ENCODE measurements around the gene IGF2. TPM values are rescaled to one million over a fixed set of nuclear protein-coding genes. Genes with fewer than 3 reads are reported as not detected.

Gene IGF2
- total and polyA plus RNA-seq, 2 of the 8 experiments (the other 6 are each of a cell fraction or from before 2014, with no cell fraction given) = 0.74 to 1.5 TPM

DNA sequence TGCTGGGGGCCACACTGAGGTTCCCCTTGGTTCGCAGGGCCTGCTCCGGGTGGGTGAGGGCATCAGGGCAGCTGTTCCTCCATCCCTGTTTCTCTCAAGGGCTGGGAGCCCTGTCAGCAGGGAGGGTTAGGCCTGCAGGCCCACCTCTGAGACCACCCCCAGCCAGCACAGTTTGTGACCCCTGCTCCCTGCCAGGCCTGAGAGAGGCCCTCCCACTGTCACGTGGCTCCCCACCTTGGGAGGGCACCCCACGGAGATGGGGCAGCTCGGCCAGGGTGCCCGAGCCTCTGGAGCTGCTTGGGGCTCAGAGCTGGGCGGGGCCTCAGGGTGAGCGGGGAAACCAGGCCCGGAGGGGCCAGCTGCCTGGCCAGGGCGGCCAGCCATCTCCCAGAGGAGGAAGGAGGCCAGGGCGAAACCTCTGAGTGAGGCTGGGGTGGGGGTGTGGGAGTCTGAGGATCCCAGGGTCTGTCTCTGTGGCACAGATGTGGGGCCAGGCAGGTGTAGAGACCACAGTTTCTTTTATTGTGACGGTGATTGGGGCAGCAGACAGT, 24.3 kb upstream of the IGF2 start (continued):
- TF ChIP-seq, protein P1, sequence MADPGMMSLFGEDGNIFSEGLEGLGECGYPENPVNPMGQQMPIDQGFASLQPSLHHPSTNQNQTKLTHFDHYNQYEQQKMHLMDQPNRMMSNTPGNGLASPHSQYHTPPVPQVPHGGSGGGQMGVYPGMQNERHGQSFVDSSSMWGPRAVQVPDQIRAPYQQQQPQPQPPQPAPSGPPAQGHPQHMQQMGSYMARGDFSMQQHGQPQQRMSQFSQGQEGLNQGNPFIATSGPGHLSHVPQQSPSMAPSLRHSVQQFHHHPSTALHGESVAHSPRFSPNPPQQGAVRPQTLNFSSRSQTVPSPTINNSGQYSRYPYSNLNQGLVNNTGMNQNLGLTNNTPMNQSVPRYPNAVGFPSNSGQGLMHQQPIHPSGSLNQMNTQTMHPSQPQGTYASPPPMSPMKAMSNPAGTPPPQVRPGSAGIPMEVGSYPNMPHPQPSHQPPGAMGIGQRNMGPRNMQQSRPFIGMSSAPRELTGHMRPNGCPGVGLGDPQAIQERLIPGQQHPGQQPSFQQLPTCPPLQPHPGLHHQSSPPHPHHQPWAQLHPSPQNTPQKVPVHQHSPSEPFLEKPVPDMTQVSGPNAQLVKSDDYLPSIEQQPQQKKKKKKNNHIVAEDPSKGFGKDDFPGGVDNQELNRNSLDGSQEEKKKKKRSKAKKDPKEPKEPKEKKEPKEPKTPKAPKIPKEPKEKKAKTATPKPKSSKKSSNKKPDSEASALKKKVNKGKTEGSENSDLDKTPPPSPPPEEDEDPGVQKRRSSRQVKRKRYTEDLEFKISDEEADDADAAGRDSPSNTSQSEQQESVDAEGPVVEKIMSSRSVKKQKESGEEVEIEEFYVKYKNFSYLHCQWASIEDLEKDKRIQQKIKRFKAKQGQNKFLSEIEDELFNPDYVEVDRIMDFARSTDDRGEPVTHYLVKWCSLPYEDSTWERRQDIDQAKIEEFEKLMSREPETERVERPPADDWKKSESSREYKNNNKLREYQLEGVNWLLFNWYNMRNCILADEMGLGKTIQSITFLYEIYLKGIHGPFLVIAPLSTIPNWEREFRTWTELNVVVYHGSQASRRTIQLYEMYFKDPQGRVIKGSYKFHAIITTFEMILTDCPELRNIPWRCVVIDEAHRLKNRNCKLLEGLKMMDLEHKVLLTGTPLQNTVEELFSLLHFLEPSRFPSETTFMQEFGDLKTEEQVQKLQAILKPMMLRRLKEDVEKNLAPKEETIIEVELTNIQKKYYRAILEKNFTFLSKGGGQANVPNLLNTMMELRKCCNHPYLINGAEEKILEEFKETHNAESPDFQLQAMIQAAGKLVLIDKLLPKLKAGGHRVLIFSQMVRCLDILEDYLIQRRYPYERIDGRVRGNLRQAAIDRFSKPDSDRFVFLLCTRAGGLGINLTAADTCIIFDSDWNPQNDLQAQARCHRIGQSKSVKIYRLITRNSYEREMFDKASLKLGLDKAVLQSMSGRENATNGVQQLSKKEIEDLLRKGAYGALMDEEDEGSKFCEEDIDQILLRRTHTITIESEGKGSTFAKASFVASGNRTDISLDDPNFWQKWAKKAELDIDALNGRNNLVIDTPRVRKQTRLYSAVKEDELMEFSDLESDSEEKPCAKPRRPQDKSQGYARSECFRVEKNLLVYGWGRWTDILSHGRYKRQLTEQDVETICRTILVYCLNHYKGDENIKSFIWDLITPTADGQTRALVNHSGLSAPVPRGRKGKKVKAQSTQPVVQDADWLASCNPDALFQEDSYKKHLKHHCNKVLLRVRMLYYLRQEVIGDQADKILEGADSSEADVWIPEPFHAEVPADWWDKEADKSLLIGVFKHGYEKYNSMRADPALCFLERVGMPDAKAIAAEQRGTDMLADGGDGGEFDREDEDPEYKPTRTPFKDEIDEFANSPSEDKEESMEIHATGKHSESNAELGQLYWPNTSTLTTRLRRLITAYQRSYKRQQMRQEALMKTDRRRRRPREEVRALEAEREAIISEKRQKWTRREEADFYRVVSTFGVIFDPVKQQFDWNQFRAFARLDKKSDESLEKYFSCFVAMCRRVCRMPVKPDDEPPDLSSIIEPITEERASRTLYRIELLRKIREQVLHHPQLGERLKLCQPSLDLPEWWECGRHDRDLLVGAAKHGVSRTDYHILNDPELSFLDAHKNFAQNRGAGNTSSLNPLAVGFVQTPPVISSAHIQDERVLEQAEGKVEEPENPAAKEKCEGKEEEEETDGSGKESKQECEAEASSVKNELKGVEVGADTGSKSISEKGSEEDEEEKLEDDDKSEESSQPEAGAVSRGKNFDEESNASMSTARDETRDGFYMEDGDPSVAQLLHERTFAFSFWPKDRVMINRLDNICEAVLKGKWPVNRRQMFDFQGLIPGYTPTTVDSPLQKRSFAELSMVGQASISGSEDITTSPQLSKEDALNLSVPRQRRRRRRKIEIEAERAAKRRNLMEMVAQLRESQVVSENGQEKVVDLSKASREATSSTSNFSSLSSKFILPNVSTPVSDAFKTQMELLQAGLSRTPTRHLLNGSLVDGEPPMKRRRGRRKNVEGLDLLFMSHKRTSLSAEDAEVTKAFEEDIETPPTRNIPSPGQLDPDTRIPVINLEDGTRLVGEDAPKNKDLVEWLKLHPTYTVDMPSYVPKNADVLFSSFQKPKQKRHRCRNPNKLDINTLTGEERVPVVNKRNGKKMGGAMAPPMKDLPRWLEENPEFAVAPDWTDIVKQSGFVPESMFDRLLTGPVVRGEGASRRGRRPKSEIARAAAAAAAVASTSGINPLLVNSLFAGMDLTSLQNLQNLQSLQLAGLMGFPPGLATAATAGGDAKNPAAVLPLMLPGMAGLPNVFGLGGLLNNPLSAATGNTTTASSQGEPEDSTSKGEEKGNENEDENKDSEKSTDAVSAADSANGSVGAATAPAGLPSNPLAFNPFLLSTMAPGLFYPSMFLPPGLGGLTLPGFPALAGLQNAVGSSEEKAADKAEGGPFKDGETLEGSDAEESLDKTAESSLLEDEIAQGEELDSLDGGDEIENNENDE (IDR thresholded peaks at IDR 0.05; ENCODE audit: insufficient replicate concordance, low read length) = no peak
- TF ChIP-seq NRF1 (IDR thresholded peaks at IDR 0.05; ENCODE audit: low read depth, low read length) (no peak), NANOG (IDR thresholded peaks at IDR 0.05; ENCODE audit: insufficient read depth, low read depth, low read length, poor library complexity, severe bottlenecking) (no peak), EZH2 (IDR thresholded peaks at IDR 0.05; ENCODE audit: low read depth, low read length, severe bottlenecking) (no peak), MAFK (IDR thresholded peaks at IDR 0.05; ENCODE audit: low read depth, low read length) (no peak), JUND (IDR thresholded peaks at IDR 0.05; ENCODE audit: low read length) (no peak)

Data from H1 (cell line).